ENCODE data around the gene DLGAP4.
A peak's percentile ranks its signal among the peaks of the same experiment; 100 is the strongest.

The DLGAP4 gene

GRCh38 chr20:36481380-36482043 is 175.4 kb downstream of the DLGAP4 start:
- DNase-seq, result no peak

DNA sequence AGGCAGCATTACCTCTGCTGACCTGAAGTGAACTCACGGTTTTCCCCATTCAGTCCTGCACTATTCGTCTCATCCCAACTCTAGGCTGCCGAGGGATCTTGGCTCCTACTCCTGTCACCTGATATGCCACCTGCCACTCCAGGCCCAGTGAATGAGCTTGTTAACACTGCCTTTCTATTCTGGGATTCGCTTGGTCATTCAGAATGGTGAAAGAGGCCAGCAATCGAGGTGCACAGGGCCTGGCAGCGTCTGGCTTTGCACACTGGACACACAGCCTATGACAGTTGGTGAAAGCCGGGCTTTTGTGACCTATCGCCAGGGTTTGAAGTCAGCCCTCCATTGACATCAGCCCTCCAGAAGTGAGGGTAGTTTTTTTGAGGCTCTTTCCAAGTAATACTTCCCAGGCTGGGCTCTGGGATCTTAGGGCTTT is 175.9 kb downstream of the DLGAP4 start:
- DNase-seq, result no peak

DNA sequence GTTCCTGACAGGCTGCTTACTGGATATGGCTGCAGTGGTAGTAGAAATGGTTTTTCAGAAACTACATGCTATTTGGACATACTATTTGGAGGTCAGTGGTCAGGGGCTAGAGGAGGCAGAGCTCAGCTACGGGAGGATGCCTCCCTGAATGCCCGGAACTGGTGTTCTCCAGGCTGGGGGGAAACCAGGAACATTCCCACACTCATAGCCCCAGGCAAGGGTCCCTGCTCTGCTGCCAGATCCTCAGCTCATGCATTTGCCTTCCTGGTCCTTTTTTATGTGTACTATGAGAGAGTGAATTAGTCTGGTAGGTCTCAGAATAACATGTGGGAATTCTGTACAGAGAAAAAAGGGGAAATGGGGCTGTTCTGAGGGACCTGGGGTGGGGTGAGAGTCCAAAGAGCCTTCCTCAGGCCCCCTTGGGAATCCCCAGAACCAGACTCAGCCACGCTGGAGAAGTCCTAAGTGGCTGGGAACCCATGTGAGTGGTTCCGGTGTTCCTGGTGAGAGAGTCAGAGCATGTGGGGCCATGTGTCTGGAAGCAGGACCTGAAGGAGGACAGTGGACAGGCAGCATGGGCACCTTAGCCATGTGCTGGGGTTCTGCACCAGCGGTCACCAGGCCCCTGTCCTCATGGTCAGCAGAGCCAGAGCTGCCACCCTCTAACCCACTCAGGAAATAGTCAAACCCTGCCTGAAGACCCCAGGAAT is 177.2 kb downstream of the DLGAP4 start:
- DNase-seq, result peak; percentile 82

DNA sequence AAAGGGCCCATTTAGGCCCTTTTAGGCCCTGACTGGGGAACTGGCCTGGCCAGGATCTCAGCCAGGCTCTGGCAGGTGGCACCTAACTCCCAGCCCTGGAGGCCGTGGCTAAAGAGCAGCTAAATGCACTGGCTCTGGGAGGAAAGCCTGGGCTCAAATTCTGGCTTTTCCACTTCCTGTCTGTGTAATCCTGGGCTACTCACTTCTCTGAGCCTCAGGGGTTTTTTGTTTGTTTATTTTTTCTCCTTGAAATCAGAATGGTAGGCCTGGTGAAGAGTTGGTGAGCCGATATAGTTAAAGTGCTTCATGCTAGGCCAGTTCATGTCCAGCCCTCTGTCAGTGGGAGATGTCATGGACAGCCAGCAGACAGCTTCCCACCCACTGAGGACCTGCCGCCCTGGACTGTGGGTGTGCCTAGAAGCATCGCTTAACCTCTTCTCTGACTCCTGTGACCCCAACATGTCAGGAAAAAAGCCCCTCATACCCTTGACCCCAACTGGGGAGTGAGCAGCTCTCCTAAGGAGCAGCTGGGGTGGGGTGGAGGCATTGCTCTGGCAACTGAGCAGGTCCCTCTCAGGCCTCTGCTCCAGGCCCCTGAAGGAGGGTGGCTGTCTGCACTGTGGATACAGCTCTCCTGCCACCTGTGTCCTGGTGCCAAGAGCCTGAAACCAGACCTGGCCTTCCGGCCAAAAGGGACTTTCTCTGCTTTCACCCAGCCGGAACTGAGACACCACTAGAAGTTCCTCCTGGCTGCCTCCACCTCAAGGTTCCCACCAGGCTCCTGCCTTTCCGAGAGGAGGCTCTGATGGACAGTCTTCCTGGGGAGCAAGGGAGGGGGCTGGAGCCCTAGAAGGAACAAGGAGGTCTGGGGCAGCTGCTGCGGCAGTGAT is 178.0 kb downstream of the DLGAP4 start:
- DNase-seq, result peak; percentile 88

DNA sequence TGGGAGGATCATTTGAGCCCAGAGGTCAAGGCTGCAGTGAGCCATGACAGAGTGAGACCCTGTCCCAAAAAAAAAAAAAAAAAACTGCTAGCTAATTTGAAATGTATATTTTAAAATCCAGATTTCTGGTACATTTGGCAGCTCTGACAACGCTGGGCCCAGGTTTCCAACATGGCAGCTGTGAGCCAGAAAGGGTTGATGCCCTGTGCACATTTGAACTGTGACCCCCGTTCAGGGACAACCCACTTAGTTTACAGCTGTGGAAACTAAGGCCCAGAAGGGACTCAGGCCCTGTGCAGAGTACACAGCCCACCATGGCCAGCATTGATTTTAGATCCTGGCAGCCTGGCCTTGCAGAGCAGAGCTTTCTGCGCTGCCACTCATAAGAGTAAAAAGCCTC is 179.1 kb downstream of the DLGAP4 start:
- no peak for DNase-seq

DNA sequence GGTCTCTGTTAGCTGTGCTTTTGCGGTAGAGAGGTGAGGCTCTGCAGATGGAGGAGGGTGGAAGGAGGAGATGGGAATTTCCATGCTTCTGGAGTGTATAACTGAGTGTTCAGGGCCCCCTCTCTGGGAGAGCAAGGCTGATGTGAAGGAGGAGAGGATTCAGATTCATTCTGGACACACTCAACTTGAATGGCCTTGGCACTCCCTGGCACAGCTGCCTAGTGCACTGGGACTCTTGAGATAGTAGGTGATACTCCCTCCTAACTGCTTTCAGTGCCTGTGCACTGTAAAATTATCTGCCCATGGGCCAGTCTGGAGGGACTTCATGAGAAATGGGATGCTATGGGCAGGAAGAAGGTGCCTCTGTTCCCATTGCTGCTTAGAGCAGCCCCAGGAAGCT is 180.9 kb downstream of the DLGAP4 start:
- DNase-seq, result no peak

- no peak for DNase-seq
Measured at GRCh38 chr20:36490191-36490590, 184.1 kb downstream of the DLGAP4 start.

GRCh38 chr20:36491901-36492617 is 185.9 kb downstream of the DLGAP4 start:
- DNase-seq, result no peak

- DNase-seq, result peak; percentile 72
Measured at GRCh38 chr20:36493051-36493800, 187.1 kb downstream of the DLGAP4 start.

DNA sequence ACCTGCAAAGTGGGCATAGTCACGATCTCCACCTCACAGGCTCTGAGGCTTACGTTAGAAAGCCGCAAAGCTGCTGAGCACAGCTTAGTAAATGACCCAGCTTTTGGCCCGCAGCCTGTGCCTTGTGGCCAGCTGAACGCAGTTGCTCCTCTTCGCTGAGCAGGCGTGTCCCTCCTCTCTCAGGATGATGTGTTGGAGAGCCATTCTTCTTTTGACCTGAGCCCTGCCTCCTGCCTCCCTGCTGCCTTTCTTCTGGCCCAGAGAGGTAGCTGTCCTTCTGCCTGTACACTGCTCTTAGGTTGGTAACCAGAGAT is 187.6 kb downstream of the DLGAP4 start:
- DNase-seq, result no peak

DNA sequence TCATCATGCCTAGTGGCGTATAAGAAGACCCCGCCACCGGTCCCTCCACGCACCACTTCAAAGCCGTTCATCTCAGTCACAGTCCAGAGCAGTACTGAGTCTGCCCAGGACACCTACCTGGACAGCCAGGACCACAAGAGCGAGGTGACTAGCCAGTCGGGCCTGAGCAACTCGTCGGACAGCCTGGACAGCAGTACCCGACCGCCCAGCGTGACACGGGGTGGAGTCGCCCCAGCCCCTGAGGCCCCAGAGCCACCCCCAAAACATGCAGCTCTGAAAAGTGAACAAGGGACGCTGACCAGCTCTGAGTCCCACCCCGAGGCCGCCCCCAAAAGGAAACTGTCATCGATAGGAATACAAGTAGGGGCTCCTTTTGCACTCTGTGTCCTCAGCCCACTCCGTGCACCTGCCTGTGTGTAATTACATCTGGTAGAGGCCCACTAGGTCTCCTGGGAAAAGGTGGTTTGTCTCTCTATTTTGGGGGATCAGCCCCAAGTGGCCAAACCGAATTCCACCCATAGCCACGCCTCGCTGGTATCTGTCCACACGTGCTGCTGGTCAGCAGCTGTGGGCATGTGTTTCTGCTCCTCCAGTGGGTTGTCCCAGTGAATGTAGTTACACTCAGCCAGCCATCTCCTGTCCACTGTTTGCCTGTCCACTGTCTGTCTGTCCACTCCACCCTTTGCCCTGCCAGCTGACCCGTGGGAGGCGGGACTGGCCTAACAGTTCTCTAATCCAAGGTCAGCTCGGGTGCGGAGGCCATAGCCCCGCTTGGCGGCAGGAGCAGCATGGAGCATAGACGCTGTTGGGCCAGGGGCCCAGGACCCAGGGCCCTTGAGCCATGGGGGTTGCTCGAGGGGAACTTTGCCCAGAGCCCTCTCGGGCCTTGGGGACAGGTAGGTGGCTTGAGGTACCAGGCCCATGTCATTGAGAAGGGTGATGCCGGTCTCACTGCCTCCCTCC is 190.8 kb downstream of the DLGAP4 start:
- no peak for DNase-seq

DNA sequence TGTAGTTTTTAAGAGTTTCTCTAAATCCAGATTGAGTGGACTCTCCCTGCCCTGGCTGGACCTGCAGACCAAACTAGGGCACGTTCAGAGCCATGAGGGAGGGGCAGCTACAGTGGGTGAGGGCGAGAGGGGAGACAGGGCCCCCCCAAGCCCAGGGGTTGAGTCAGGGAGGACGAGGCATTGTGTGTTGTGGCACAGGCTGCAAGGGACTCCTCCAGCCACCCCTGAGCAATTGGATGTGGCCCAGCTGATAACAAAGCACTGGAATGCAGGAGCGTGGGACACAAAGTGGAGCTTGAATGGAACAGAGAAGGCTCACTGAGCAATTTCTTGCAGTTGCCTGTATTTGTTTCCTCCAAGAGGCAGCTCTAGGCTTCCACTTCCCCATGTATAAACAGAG is 191.7 kb downstream of the DLGAP4 start:
- no peak for DNase-seq

DNA sequence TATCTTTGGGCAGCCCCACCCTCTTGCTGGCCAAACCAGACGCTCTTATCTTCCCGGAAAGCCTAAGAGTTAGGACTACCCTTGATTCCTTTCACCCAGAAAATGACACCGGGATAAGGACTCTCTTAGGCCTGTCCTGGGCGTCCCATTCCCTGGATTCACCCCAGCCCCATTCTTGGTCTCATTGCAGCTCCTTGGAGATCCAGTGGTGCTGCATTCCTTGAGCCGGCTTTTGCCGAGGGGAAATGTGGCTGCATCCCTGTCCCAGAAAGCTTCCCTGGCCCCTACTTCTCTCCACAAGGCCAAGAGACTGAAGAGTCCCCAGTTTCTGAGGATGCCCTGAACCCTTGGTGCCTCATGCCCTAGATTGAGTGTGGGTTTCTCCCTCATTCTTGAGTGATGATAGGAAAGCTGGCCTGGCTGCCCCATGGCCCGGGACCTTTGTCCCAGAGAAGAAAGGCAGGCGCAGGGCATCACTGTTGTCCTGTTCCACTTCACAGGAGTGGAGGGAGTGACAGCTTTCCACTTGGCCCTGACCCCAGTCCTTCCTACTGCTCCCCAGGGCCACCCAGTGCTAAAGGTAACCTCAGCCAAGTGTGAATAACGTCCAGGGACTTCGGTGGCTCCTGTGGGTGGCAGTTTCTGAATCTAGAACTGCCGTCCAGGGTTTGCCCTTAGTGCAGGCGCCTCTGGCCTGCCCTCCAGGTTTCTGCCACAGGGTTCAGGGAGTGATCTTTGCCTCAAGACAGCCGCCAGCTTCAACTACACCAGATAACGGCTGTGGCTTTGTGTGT is 192.4 kb downstream of the DLGAP4 start:
- no peak for DNase-seq

DNA sequence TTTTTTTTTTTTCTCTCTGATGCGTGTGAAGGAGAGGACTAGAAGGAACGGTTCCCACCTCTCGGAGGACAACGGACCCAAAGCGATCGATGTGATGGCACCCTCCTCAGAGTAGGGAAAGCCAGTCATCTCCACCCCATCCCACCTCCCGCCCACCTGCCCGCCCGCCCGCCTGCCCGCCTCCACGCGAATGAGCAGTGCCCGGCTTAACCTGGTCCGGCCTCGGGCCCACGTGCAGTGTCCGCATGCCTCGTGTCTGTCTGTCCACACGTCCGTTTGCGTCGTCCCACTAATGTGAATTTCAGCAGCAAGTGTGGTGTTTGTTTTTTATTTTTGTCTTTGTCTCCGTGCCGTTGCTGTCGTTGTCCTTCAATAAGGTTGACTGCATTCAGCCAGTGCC is 193.1 kb downstream of the DLGAP4 start:
- no peak for DNase-seq

- peak; percentile 72 for DNase-seq
Measured at GRCh38 chr20:36499723-36500501, 193.8 kb downstream of the DLGAP4 start.

DNA sequence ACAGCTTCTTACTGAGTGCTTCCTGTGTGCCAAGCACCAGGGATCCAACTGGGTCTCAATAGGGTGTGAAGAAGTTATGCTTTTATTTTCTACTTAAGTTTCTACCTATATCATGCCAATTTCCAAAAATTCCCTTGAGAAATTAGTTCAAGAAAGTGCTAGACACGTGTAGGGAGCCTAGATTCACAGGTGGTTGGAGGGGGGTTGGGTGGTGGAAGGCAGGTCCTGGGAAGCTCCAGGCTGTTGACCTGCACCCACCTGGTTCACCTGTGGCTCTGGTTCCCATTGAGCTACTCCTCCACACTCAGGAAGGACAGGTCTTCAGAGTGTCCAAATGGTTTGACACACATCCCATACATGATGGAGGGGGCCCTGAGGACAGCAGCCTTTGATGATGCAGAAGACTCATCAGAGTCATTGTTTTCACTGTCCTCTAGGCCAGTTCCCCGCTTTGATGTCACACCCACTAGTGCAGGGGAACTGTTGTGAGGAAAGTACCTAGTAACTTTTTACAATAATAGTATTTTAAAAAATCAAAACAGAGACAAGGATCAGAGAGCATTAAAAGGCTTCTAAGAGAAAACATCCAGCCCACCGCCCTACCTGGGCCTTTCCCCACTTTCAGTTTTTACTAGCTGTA is 195.3 kb downstream of the DLGAP4 start:
- no peak for DNase-seq

- no peak for DNase-seq
Measured at GRCh38 chr20:36504295-36504694, 198.2 kb downstream of the DLGAP4 start.

DNA sequence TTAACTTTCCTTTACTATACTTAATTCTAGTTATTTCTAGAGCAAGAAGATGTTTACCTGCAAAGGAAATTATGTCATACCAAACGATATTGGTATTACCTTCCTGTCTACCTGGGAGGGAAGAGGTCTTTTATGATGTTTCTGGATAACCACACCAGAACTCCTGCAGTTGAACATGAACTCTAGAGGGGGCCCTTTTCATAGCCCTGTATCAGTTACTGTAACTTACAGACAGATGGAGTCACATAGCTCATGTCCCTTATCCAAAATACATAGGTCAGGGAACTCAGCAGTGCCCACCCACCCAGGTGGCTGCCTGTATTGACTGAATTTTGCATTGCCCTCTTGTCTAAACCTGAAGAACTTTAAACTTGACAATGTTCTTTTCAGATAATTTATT is 200.1 kb downstream of the DLGAP4 start:
- DNase-seq, result no peak

DNA sequence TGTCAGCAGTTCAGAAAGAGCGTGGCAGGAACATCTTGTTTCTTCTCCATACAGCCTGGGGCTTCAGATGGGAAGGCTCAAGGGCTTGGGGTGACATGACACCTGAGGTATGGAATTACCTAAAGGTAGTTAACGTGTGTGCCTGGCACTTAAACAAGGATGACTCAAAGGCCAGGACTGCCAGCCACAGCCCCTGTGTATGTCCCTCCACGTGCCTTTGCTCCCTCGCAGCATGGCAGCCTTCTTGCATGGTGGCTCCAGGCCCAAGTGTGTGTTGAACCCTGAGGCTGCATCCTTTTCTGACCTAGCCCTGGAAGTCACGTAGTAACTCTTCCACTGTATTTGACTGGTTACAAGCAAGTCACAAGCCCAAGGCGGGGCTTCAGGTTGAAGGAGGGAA is 201.6 kb downstream of the DLGAP4 start:
- peak; percentile 83 for DNase-seq

Data from islet precursor cell (in vitro differentiated cells).